Transverse colon (tissue), 4 donors: Measurements from ENCODE around the gene SLC32A1. TPM values are rescaled to one million over a fixed set of nuclear protein-coding genes. Genes with fewer than 3 reads are reported as not detected.

Experiments
- DNase-seq: peaks from one replicate; pipeline ENCODE4 v3.0.0-alpha.2; 2019
- H3K27ac ChIP-seq, 4 donors: fragments of 200-600 bp; sonication (generic); 2 replicates each; pipeline ENCODE4 v1.5.1; 2016 to 2018; ENCODE audit warnings: inconsistent platforms in 4 of 4
- H3K27me3 ChIP-seq: fragments of 200-600 bp; sonication (generic); 2 replicates; pipeline ENCODE4 v1.5.1; 2017; ENCODE audit warnings: inconsistent platforms
- H3K36me3 ChIP-seq, 4 donors: fragments of 200-600 bp; sonication (generic); 2 replicates each; pipeline ENCODE4 v1.5.1; 2017 to 2019; ENCODE audit warnings: inconsistent platforms in 4 of 4
- H3K4me1 ChIP-seq, 4 donors: fragments of 200-600 bp; sonication (generic); 2 replicates each; pipeline ENCODE4 v1.5.1; 2017 to 2020; ENCODE audit warnings: inconsistent platforms in 4 of 4
- H3K4me3 ChIP-seq, 4 donors: fragments of 200-600 bp; sonication (generic); 1 replicate in 1 of 4; 2 replicates in 3 of 4; pipeline versions ENCODE4 v1.5.1 to v1.6.1; 2017 to 2019; ENCODE audit warnings: inconsistent platforms in 4 of 4
- H3K9me3 ChIP-seq, 2 donors: fragments of 200-600 bp; sonication (generic); 2 replicates each; pipeline ENCODE4 v1.5.1; 2017 to 2019; ENCODE audit warnings: inconsistent platforms in 2 of 2
- CTCF ChIP-seq, 5 experiments: fragments of 200-600 bp in 3 of 5; fragments of 450-650 bp in 2 of 5; sonication (generic) in 3 of 5; IDR thresholded peaks; 1 replicate in 2 of 5; 2 replicates in 3 of 5; pipeline ENCODE4 v1.5.1; 2016 to 2017; ENCODE audit warnings: antibody characterized with exemption in 5 of 5, inconsistent platforms in 3 of 5, mild to moderate bottlenecking in 2 of 5, moderate library complexity in 1 of 5
- EP300 ChIP-seq: sonication (generic); formaldehyde crosslinking; IDR thresholded peaks from one replicate; pipeline ENCODE4 v1.6.1; 2017; ENCODE audit warnings: antibody characterized with exemption, low read depth
- POLR2A ChIP-seq: fragments of 450-650 bp; IDR thresholded peaks from one replicate; pipeline ENCODE4 v1.6.1; 2016; ENCODE audit warnings: antibody characterized with exemption, mild to moderate bottlenecking, moderate library complexity
- POLR2AphosphoS5 ChIP-seq, 3 donors: sonication (generic); formaldehyde crosslinking; IDR thresholded peaks; one replicate each; pipeline ENCODE4 v1.6.1; 2016; ENCODE audit warnings: antibody characterized with exemption in 3 of 3
- WGBS, 2 donors: methylation state at CpG; one replicate each; pipeline ENCODE4 v1.1.5; 2018; ENCODE audit warnings: low coverage in 1 of 2; 5-methylcytosine and 5-hydroxymethylcytosine counted together
- in situ Hi-C, 4 donors: fragments of 200-750 bp; cut with MboI; loops; one replicate each; pipeline versions ENCODE4 v1.15.0 to v1.15.1; 2017; ENCODE audit warnings: low sequenced_read_pairs in 3 of 4, low pct_ligation_motif_present in 1 of 4, low pct_unique_long_range_greater_than_20kb in 1 of 4
- intact Hi-C: fragments of 100-400 bp; cut with DNase I; formaldehyde crosslinking; loops from one replicate; pipeline ENCODE4 v1.15.1; 2023; ENCODE audit warnings: low total_unique reads
- total RNA-seq, 4 donors: library from RNA; depleted of rRNA; stranded (reverse); fragments of >200 nt; gene quantifications; one replicate each; pipeline ENCODE4 v1.1.0, GENCODE V29; 2016

The SLC32A1 gene
- total RNA-seq, 4 donors from 2014 or later = not detected

DNA sequence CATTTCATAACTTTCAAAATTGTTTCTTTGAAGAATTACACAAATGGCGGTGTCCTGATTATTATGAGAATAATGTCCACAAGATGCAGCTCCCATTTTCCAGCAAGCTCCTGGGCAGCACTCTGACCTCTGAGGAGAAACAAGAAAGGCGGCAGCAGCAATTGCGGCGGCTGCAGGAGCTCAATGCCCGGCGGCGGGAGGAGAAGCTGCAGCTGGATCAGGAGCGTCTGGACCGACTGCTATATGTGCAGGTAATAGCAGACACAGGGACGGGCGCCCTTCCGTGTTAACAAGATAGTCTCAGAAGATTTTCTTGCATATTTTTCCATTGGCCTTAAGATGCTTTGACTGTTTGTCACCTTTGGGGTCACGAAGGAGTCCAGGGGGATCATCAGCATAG is 30.6 kb downstream of the SLC32A1 start:
- Histone ChIP-seq H3K9me3 (no peaks in the 10 kb centered on the region), H3K27me3 (no peaks in the 10 kb centered on the region), H3K4me3 (no peak overlapping the region), H3K36me3 (peaks cover 0 to 51% (median 25%) of the 10 kb centered on the region in 4 donors), H3K27ac (no peak overlapping the region), H3K4me1 (peaks cover 0 to under 1% (median 0%) of the 10 kb centered on the region in 4 donors)
- intact Hi-C loops = loop anchor here (5.0 kb wide), 1 partner anchor 108 kb away; no protein-coding TSS in a partner anchor
- TF ChIP-seq EP300 (no peak), POLR2AphosphoS5 (IDR thresholded peaks at IDR 0.05) (no peak), POLR2A (no peak), CTCF (IDR thresholded peaks at IDR 0.05) (no peak)
- DNase-seq = no peak
- WGBS, 2 donors = 90% methylated on average over 13 of the region's 13 CpGs; no CpG with 5 or more reads in 1 of the 2 donors
- in situ Hi-C loops = loop anchor here in 2 of 4 donors (10.0 kb wide), 1 partner anchor 110 kb away; no protein-coding TSS in a partner anchor

GRCh38 chr20:38755324-38755910 is 31.1 kb downstream of the SLC32A1 start:
- H3K27ac ChIP-seq = no peak overlapping the region
- WGBS, 2 donors = 71 to 79% methylated on average over 2 to 6 of the region's 6 CpGs
- H3K4me1 ChIP-seq = no peaks in the 10 kb centered on the region
- H3K4me3 ChIP-seq = no peak overlapping the region
- no peak for DNase-seq
- no peaks in the 10 kb centered on the region for H3K9me3 ChIP-seq
- in situ Hi-C loops (loop anchor here in 2 of 4 donors (10.0 kb wide), 1 partner anchor 111 kb away; no protein-coding TSS in a partner anchor), intact Hi-C loops (loop anchor here (5.0 kb wide), 1 partner anchor 108 kb away; no protein-coding TSS in a partner anchor)
- TF ChIP-seq EP300 = no peak
- no peak for TF ChIP-seq CTCF (IDR thresholded peaks at IDR 0.05)
- no peak for TF ChIP-seq POLR2A
- no peak for TF ChIP-seq POLR2AphosphoS5 (IDR thresholded peaks at IDR 0.05)
- peaks cover 0 to 54% (median 25%) of the 10 kb centered on the region in 4 donors for H3K36me3 ChIP-seq
- no peaks in the 10 kb centered on the region for H3K27me3 ChIP-seq

DNA sequence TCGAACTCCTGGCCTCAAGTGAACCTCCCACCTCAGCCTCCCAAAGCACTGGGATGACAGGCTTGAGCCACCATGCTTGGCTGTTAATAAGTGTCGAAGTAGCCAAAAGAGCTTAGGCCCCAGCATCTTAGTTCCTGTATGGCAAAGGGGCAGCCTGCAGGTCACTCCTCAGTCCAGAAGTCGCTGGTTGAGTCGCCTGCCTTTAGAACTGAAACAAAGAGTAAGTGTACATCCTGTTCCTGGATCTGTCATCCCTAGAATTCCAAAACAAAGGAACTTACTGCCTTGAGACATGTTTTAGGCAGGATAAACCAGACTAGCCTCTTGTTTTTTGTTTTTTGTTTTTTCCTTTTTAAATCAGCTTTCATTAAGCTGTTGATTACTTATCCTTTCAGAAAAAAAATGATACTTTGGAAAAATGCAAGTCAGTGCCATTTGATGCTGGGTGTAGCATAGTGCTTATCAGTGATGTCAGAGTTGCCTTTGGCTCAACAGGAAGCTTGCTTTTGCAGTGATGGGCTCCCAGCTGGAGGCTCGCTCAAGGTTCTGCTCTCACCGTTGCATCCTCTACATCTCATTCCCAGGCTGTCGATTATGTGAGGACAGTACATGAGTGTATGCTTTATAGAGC is 33.0 kb downstream of the SLC32A1 start:
- TF ChIP-seq POLR2A (no peak), POLR2AphosphoS5 (IDR thresholded peaks at IDR 0.05) (no peak), CTCF (IDR thresholded peaks at IDR 0.05) (no peak), EP300 (no peak)
- no peak overlapping the region for H3K27ac ChIP-seq
- H3K9me3 ChIP-seq = no peaks in the 10 kb centered on the region
- WGBS, 2 donors = 85 to 100% methylated on average over 2 to 7 of the region's 7 CpGs
- in situ Hi-C loops (loop anchor here in 2 of 4 donors (10.0 kb wide), 1 partner anchor 112 kb away; no protein-coding TSS in a partner anchor), intact Hi-C loops (loop anchor here (5.0 kb wide), 1 partner anchor 110 kb away; no protein-coding TSS in a partner anchor)
- no peaks in the 10 kb centered on the region for H3K4me1 ChIP-seq
- H3K4me3 ChIP-seq = no peak overlapping the region
- H3K36me3 ChIP-seq = peaks cover 0 to 68% (median 27%) of the 10 kb centered on the region in 4 donors
- DNase-seq = no peak
- H3K27me3 ChIP-seq = no peaks in the 10 kb centered on the region

DNA sequence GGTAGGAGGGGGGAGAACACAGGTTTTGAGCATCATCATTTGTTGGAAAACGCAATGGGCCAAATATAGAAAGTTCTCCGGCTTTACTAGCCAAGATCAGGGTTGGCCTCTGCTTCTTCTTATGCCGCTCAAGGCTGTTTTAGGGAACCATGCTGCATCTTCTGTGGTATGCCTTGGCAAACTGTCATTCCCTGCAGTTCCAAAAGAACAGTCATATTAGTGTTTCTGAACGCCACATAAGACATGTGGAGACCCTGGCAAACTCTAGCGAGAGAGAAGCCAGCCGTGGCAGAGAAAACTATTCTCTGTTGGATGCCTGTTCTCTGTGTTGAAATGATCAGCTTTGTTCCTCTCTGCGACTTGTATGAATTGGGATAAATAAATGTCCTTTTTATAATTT is 34.8 kb downstream of the SLC32A1 start:
- Histone ChIP-seq H3K36me3 (peaks cover 0 to 73% (median 23%) of the 10 kb centered on the region in 4 donors), H3K4me1 (no peaks in the 10 kb centered on the region), H3K27ac (no peak overlapping the region), H3K9me3 (no peaks in the 10 kb centered on the region), H3K27me3 (no peaks in the 10 kb centered on the region), H3K4me3 (no peak overlapping the region)
- TF ChIP-seq EP300 (no peak), POLR2A (no peak), POLR2AphosphoS5 (IDR thresholded peaks at IDR 0.05) (no peak), CTCF (IDR thresholded peaks at IDR 0.05) (no peak)
- WGBS, 2 donors = 93 to 100% methylated on average over 1 to 7 of the region's 7 CpGs
- in situ Hi-C loops = loop anchor here in 2 of 4 donors (10.0 kb wide), 1 partner anchor 114 kb away; no protein-coding TSS in a partner anchor
- no peak for DNase-seq
- intact Hi-C loops = loop anchor here (5.0 kb wide), 1 partner anchor 112 kb away; no protein-coding TSS in a partner anchor
